K562 (cell line): ENCODE measurements around the gene GHITM. TPM values are rescaled to one million over a fixed set of nuclear protein-coding genes. Genes with fewer than 3 reads are reported as not detected.
A peak's percentile ranks its signal among the peaks of the same experiment; 100 is the strongest.

Source experiments
- ATAC-seq: fragments of 200-7000 bp; cut with Tn5 transposase; 3 replicates; pipeline ENCODE4 v1.9.1; 2020; ENCODE audit warnings: moderate library complexity
- BruUV-seq: library from RNA; stranded (reverse); fragments of 400-500 nt; replicated peaks from 2 replicates; lab custom pipeline; 2021; lab: Mats Ljungman, UMichigan
- CTCF ChIA-PET: fragments of 300-600 bp; formaldehyde crosslinking; extraction: SDS; loops from one replicate; lab custom pipeline; 2021; ENCODE audit warnings: low intra/inter-chr PET ratio; lab: Yijun Ruan, JAX
- POLR2A ChIA-PET: fragments of 300-600, 350-650 bp; sonication (Branson Sonifier 250); formaldehyde crosslinking; extraction: SDS; loops from one replicate; lab custom pipeline; 2021; ENCODE audit warnings: antibody characterized with exemption, inconsistent platforms; lab: Yijun Ruan, JAX
- DNase-seq, 4 experiments: peaks; one replicate each; pipeline versions ENCODE4 v3.0.0 to v3.0.0-alpha.2; 2011 to 2018; ENCODE audit warnings: low spot score in 3 of 4, mixed read lengths in 3 of 4; ENCODE audit errors: extremely low read depth in 1 of 4
- FAIRE-seq: peaks from 2 replicates; lab custom pipeline; 2011; peaks lifted over from hg19 to GRCh38; lab: Jason Lieb, UNC
- H2AFZ ChIP-seq: 2 replicates; pipeline ENCODE4 v1.6.0; 2011; ENCODE audit warnings: low read depth, low read length, control low read depth, inconsistent platforms
- H3K27ac ChIP-seq: fragments of 200-600 bp; 3 replicates; pipeline ENCODE4 v1.8.0; 2011; ENCODE audit warnings: low read depth, mild to moderate bottlenecking, control low read depth, inconsistent platforms, low read length, moderate library complexity, mixed read lengths; ENCODE audit errors: extremely low read depth
- H3K27me3 ChIP-seq, 2 experiments: fragments of 300-600 bp in 1 of 2; 2 replicates in 1 of 2; 3 replicates in 1 of 2; pipeline versions ENCODE4 v1.6.0 to v1.8.0; 2011; ENCODE audit warnings: inconsistent platforms in 2 of 2, low read length in 2 of 2, mild to moderate bottlenecking in 1 of 2, mixed read lengths in 1 of 2, moderate library complexity in 1 of 2; ENCODE audit not compliant: control insufficient read depth in 2 of 2, insufficient read depth in 2 of 2
- H3K36me3 ChIP-seq: fragments of 300-600 bp; 3 replicates; pipeline ENCODE4 v1.8.0; 2011; ENCODE audit warnings: mild to moderate bottlenecking, low read length, inconsistent platforms; ENCODE audit not compliant: control insufficient read depth, insufficient read depth
- H3K4me1 ChIP-seq, 2 experiments: fragments of 200-600 bp in 1 of 2; replicated peaks in 1 of 2; 2 replicates in 1 of 2; 3 replicates in 1 of 2; pipeline versions ENCODE4 v1.5.1 to v1.8.0; 2011; ENCODE audit warnings: inconsistent platforms in 2 of 2, low read length in 2 of 2, mild to moderate bottlenecking in 1 of 2, mixed read lengths in 1 of 2, moderate library complexity in 1 of 2; ENCODE audit not compliant: control insufficient read depth in 2 of 2, insufficient read depth in 2 of 2
- H3K4me2 ChIP-seq: 2 replicates; pipeline ENCODE4 v1.6.1; 2011; ENCODE audit warnings: low read length, control low read depth, inconsistent platforms, mixed read lengths; ENCODE audit not compliant: insufficient read depth
- H3K4me3 ChIP-seq: fragments of 200-600 bp; sonication (generic), shearing (Covaris generic); 2 replicates; pipeline ENCODE4 v1.5.1; 2016; ENCODE audit warnings: control low read depth, inconsistent platforms
- H3K79me2 ChIP-seq: fragments of 200-600 bp; 3 replicates; pipeline ENCODE4 v1.8.0; 2011; ENCODE audit warnings: low read length, inconsistent platforms; ENCODE audit not compliant: control insufficient read depth, insufficient read depth
- H3K9ac ChIP-seq, 2 experiments: 2 replicates each; pipeline versions ENCODE4 v1.6.0 to v1.6.1; 2011; ENCODE audit warnings: low read depth in 2 of 2, low read length in 2 of 2, control low read depth in 1 of 2, inconsistent platforms in 1 of 2, mild to moderate bottlenecking in 1 of 2, mixed read lengths in 1 of 2; ENCODE audit not compliant: insufficient read depth in 1 of 2
- H3K9me1 ChIP-seq: one replicate; pipeline ENCODE4 v1.6.0; 2011; ENCODE audit warnings: inconsistent platforms, mild to moderate bottlenecking, low read length, moderate library complexity; ENCODE audit not compliant: control insufficient read depth, insufficient read depth
- H3K9me3 ChIP-seq: replicated peaks from 2 replicates; pipeline ENCODE4 v1.5.1; 2011; ENCODE audit warnings: low read depth, low read length, inconsistent platforms; ENCODE audit not compliant: control insufficient read depth, insufficient read depth
- H4K20me1 ChIP-seq: replicated peaks from 2 replicates; pipeline ENCODE4 v1.6.1; 2011; ENCODE audit warnings: low read length, inconsistent platforms, mixed read lengths; ENCODE audit not compliant: control insufficient read depth, insufficient read depth
- ERF ChIP-seq: fragments of 450-650 bp; formaldehyde crosslinking; IDR thresholded peaks from 2 replicates; pipeline ENCODE4 v1.4.0; 2020; ENCODE audit warnings: mild to moderate bottlenecking, mixed read lengths
- HNRNPH1 ChIP-seq: fragments of 200-400 bp; formaldehyde crosslinking; optimal IDR thresholded peaks from 2 replicates; pipeline ENCODE3; 2017; ENCODE audit warnings: low read depth, mild to moderate bottlenecking, low read length, moderate library complexity
- IRF9 ChIP-seq: fragments of 450-650 bp; IDR thresholded peaks from 2 replicates; pipeline ENCODE4 v1.6.1; 2016; ENCODE audit warnings: missing biosample characterization, missing genetic modification characterization
- RBFOX2 ChIP-seq: fragments of 200-400 bp; formaldehyde crosslinking; IDR thresholded peaks from 2 replicates; pipeline ENCODE4 v1.6.1; 2017; ENCODE audit warnings: low read depth, mild to moderate bottlenecking, low read length, moderate library complexity
- SPI1 ChIP-seq: IDR thresholded peaks from 2 replicates; pipeline ENCODE4 v1.6.1; 2011; ENCODE audit warnings: low read depth, low read length, control low read depth, borderline replicate concordance
- ZNF551 ChIP-seq: fragments of 250-450 bp; sonication (Bioruptor Pico); IDR thresholded peaks from 2 replicates; pipeline ENCODE4 v1.5.0; 2021; ENCODE audit warnings: mild to moderate bottlenecking, moderate library complexity
- WGBS: fragments of 100-300 bp; shearing (Covaris generic); methylation state at CpG from one replicate; pipeline ENCODE4 v1.1.6; 2016; ENCODE audit warnings: low coverage, mixed read lengths; ENCODE audit not compliant: insufficient coverage; ENCODE audit errors: missing lambda C conversion rate; 5-methylcytosine and 5-hydroxymethylcytosine counted together
- in situ Hi-C: fragments of 300-500 bp; cut with MboI; formaldehyde crosslinking; loops from 4 replicates; pipeline ENCODE4 v1.15.0; 2018; ENCODE audit warnings: inconsistent platforms, mixed read lengths
- intact Hi-C: fragments of 100-400 bp; cut with micrococcal nuclease; formaldehyde crosslinking; loops from 2 replicates; pipeline ENCODE4 v1.14.2; 2022
- polyA plus RNA-seq, 8 experiments: library from polyadenylated mRNA; depleted of rRNA in 4 of 8; stranded (reverse) in 5 of 8; unstranded in 3 of 8; fragments of >200 nt; fragmentation: Nextera tagmentation in 2 of 8; fragmentation: Illumina TruSeq in 1 of 8; extraction: Ambion mirVana in 2 of 8; extraction: Trizol in 1 of 8; gene quantifications; 2 replicates each; pipeline versions ENCODE4 v1.2.1 to v1.2.3, GENCODE V29; 2011 to 2014; ENCODE audit warnings: inconsistent platforms in 1 of 8, missing spikeins in 1 of 8
- total RNA-seq, 7 experiments: library from RNA; depleted of rRNA in 6 of 7; stranded (reverse); fragments of >200 nt in 6 of 7; fragmentation: Illumina TruSeq in 2 of 7; extraction: Trizol in 2 of 7; gene quantifications; 2 replicates each; pipeline versions ENCODE4 v1.2.1 to v1.2.3, GENCODE V29; 2011 to 2021; ENCODE audit warnings: low replicate concordance in 1 of 7
- TF ChIP-seq, protein P1 (sequence below): sonication (generic); formaldehyde crosslinking; IDR thresholded peaks from 2 replicates; pipeline ENCODE4 v1.8.1; 2023; ENCODE audit warnings: mild to moderate bottlenecking, missing genetic modification reagents
- TF ChIP-seq, protein P2 (sequence below): IDR thresholded peaks from 2 replicates; pipeline ENCODE4 v1.6.1; 2011; ENCODE audit not compliant: insufficient read length; ENCODE audit errors: extremely low read depth

Gene GHITM
- total and polyA plus RNA-seq, 9 of the 15 experiments (the other 6 are each of a cell fraction or from before 2014, with no cell fraction given) = 322 to 1,258 (median 386) TPM

- Histone ChIP-seq H3K4me2 (no peak overlapping the region), H3K36me3 (peaks cover 95% of the 10 kb centered on the region), H3K9ac (no peak overlapping the region), H3K27ac (no peak overlapping the region), H3K4me1 (no peaks in the 10 kb centered on the region), H3K9me3 (no peaks in the 10 kb centered on the region), H3K79me2 (peaks cover 3% of the 10 kb centered on the region; the same call in 1 of the 3 replicates), H2AFZ (no peak overlapping the region), H3K27me3 (no peaks in the 10 kb centered on the region), H3K9me1 (no peaks in the 10 kb centered on the region), H3K4me3 (no peak overlapping the region), H4K20me1 (no peaks in the 10 kb centered on the region; the same call in 1 of the 2 replicates)
- intact Hi-C loops = loop anchor here (2.0 kb wide), 1 partner anchor 55 kb away; no protein-coding TSS in a partner anchor
- ChIA-PET CTCF (no interaction called here), POLR2A (interaction anchor here (0.6 to 3.5 kb wide), 6 partner anchors 9 to 104 kb away, joined by 3 to 27 read pairs (median 3); partner anchors contain the start of gene GHITM)
- ATAC-seq (no peak), DNase-seq (no peak), FAIRE-seq (no peak)
- BruUV-seq = no TSS peak
- in situ Hi-C loops = no loop called here
- TF ChIP-seq ERF (CRISPR knock-in tag) = no peak
- peak; percentile 62 for TF ChIP-seq SPI1
- 0 out of 2 replicates have a peak, but pooled peaks have one; percentile 23 for TF ChIP-seq RBFOX2
- 100% methylated on average over 2 of the region's 2 CpGs for WGBS
Measured at GRCh38 chr10:84149854-84150253, 10.5 kb downstream of the GHITM start.

DNA sequence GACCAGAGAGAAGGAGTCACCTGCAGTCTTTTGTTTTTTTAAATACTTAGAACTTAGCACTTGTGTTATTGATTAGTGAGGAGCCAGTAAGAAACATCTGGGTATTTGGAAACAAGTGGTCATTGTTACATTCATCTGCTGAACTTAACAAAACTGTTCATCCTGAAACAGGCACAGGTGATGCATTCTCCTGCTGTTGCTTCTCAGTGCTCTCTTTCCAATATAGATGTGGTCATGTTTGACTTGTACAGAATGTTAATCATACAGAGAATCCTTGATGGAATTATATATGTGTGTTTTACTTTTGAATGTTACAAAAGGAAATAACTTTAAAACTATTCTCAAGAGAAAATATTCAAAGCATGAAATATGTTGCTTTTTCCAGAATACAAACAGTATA lies 13.5 kb downstream of the GHITM start:
- H3K27ac ChIP-seq = no peak overlapping the region
- peaks cover 3% of the 10 kb centered on the region; the same call in 1 of the 3 replicates for H3K79me2 ChIP-seq
- H4K20me1 ChIP-seq = peaks cover 2% of the 10 kb centered on the region; the same call in 1 of the 2 replicates
- DNase-seq (no peak), ATAC-seq (no peak), FAIRE-seq (no peak)
- no peaks in the 10 kb centered on the region for H3K9me3 ChIP-seq
- ChIA-PET CTCF (no interaction called here), POLR2A (interaction anchor here (1.2 kb wide), 1 partner anchor 12 kb away, joined by 5 read pairs; no protein-coding TSS in a partner anchor)
- no peak overlapping the region for H3K4me3 ChIP-seq
- no peaks in the 10 kb centered on the region for H3K4me1 ChIP-seq
- H2AFZ ChIP-seq = no peak overlapping the region
- H3K9me1 ChIP-seq = no peaks in the 10 kb centered on the region
- in situ Hi-C loops (no loop called here), intact Hi-C loops (no loop called here)
- BruUV-seq = no TSS peak
- H3K9ac ChIP-seq = no peak overlapping the region
- peaks cover 70% of the 10 kb centered on the region for H3K36me3 ChIP-seq
- no peaks in the 10 kb centered on the region for H3K27me3 ChIP-seq
- no peak overlapping the region for H3K4me2 ChIP-seq
- TF ChIP-seq, protein P1, sequence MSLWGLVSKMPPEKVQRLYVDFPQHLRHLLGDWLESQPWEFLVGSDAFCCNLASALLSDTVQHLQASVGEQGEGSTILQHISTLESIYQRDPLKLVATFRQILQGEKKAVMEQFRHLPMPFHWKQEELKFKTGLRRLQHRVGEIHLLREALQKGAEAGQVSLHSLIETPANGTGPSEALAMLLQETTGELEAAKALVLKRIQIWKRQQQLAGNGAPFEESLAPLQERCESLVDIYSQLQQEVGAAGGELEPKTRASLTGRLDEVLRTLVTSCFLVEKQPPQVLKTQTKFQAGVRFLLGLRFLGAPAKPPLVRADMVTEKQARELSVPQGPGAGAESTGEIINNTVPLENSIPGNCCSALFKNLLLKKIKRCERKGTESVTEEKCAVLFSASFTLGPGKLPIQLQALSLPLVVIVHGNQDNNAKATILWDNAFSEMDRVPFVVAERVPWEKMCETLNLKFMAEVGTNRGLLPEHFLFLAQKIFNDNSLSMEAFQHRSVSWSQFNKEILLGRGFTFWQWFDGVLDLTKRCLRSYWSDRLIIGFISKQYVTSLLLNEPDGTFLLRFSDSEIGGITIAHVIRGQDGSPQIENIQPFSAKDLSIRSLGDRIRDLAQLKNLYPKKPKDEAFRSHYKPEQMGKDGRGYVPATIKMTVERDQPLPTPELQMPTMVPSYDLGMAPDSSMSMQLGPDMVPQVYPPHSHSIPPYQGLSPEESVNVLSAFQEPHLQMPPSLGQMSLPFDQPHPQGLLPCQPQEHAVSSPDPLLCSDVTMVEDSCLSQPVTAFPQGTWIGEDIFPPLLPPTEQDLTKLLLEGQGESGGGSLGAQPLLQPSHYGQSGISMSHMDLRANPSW (CRISPR knock-in tag) = no peak
- no peak for TF ChIP-seq IRF9 (tag)
- TF ChIP-seq ZNF551 = no peak
- TF ChIP-seq HNRNPH1 = no peak
- TF ChIP-seq, protein P2, sequence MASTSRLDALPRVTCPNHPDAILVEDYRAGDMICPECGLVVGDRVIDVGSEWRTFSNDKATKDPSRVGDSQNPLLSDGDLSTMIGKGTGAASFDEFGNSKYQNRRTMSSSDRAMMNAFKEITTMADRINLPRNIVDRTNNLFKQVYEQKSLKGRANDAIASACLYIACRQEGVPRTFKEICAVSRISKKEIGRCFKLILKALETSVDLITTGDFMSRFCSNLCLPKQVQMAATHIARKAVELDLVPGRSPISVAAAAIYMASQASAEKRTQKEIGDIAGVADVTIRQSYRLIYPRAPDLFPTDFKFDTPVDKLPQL = no peak
